ENCODE results near the gene ALDH18A1.
"Not testable (repeated sequence)": the region's sequence is repeated elsewhere in the genome, so short reads cannot be mapped to it uniquely, and the experiment has no call there.

ALDH18A1 gene

DNA sequence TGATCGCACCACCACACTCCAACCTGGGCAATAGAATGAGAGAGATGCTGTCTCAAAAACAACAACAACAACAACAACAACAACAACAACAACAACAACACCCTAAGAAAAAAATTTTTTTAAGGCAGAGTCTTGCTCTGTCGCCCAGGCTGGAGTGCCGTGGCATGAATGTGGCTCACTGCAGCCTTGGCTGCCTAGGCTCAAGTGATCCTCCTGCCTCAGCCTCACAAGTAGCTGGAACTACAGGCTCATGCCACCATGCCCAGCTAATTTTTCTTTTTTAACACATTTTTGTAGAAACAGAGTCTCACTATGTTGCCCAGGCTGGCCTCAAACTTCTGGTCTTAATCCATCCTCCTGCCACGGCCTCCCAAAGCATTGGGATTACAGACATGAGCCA lies 18.6 kb downstream of the ALDH18A1 start:
- TF ChIP-seq, protein P1, sequence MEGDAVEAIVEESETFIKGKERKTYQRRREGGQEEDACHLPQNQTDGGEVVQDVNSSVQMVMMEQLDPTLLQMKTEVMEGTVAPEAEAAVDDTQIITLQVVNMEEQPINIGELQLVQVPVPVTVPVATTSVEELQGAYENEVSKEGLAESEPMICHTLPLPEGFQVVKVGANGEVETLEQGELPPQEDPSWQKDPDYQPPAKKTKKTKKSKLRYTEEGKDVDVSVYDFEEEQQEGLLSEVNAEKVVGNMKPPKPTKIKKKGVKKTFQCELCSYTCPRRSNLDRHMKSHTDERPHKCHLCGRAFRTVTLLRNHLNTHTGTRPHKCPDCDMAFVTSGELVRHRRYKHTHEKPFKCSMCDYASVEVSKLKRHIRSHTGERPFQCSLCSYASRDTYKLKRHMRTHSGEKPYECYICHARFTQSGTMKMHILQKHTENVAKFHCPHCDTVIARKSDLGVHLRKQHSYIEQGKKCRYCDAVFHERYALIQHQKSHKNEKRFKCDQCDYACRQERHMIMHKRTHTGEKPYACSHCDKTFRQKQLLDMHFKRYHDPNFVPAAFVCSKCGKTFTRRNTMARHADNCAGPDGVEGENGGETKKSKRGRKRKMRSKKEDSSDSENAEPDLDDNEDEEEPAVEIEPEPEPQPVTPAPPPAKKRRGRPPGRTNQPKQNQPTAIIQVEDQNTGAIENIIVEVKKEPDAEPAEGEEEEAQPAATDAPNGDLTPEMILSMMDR (IDR thresholded peaks at IDR 0.05; ENCODE audit: low read depth, low read length), result no peak
- no peak overlapping the region for H3K4me3 ChIP-seq (ENCODE audit: low read depth, low read length)
- in situ Hi-C loops (cut with HindIII; ENCODE audit: low sequenced_read_pairs), result no loop called here
- DNase-seq (ENCODE audit: low read depth, low spot score), result no peak

DNA sequence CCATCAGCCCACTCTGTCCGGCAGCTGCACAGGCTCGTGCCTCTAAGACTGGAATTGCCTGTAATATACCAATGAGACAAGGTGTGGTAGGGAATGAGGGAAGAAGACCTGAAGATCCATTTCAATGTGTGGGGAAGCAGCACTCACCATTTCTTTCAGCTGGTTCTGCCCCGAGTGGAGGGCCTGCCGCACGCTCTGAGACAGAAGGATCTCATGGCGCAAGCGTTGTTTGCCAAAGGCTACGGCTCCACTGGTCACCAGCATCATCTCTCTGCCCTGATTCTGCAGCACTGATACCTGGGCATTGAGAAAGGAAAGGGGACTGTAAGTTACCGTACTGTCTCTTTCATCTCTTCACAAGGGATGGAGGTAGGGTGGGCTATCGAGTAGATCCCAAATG lies 19.4 kb downstream of the ALDH18A1 start:
- no peak overlapping the region for H3K4me3 ChIP-seq (ENCODE audit: low read depth, low read length)
- no peak for DNase-seq (ENCODE audit: low read depth, low spot score)
- TF ChIP-seq, protein P1 (IDR thresholded peaks at IDR 0.05; ENCODE audit: low read depth, low read length), result no peak
- in situ Hi-C loops (cut with HindIII; ENCODE audit: low sequenced_read_pairs), result no loop called here

DNA sequence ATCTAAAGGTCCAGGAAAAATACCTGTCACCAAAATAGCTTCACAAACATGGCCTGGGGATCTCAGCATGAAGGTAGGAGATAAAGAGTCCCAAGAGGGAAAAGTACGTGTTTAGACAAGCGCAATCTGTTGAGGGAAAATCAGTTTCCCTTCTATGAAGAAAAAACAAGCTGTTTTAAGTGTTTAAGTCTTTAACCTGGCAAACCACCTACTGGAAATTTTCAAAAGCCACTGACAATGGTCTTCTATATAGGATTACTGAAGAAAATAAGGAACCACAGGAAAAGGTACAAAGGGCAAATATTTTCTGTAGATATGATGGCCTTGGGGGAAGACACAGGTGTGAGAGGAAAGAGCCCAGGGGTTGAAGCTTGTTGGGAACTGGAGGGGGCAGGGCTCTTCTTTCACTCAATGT lies 21.2 kb downstream of the ALDH18A1 start:
- in situ Hi-C loops (cut with HindIII; ENCODE audit: low sequenced_read_pairs), result no loop called here
- no peak for DNase-seq (ENCODE audit: low read depth, low spot score)
- no peak overlapping the region for H3K4me3 ChIP-seq (ENCODE audit: low read depth, low read length)
- TF ChIP-seq, protein P1 (IDR thresholded peaks at IDR 0.05; ENCODE audit: low read depth, low read length), result no peak

DNA sequence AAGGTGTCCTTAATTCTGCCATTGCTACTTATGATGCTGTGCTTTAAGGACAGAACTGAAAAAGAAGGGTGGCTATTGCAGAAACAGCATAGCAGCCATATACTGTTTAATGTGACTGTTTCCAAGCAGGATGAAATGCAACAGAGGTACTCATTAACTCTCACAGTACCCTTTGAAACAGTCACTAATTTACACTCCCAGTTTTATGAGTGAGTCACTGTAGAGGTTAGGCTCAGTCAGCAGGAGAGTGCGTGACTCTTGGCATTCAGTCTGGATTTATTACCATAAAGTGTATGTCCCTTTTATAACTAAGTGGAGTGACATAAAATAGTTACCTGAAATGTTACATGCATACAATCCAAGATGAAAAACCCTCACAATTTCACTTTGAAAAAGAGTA lies 27.7 kb downstream of the ALDH18A1 start:
- TF ChIP-seq, protein P1 (IDR thresholded peaks at IDR 0.05; ENCODE audit: low read depth, low read length), result no peak
- in situ Hi-C loops (cut with HindIII; ENCODE audit: low sequenced_read_pairs), result no loop called here
- H3K4me3 ChIP-seq (ENCODE audit: low read depth, low read length), result no peak overlapping the region
- DNase-seq (ENCODE audit: low read depth, low spot score), result no peak

DNA sequence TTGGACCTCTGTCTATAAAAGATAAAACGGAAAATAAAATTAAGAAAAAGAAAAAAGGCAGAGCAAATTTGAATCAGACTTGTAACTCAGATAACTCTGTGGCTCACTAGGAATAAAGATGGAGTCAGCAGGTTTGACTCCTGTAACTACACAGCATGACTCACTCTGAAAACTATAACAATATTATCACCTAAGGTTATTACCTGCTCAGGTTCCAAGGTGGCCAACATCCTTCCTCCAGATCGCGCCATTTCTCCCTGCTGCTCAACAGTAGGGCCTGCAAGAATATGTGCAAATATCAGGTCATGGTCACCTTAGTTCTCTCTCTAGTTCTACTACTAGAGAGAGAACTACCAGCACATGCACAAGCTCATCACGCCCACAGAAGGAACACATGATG lies 30.0 kb downstream of the ALDH18A1 start:
- H3K4me3 ChIP-seq (ENCODE audit: low read depth, low read length), result no peak overlapping the region
- DNase-seq (ENCODE audit: low read depth, low spot score), result no peak
- TF ChIP-seq, protein P1 (IDR thresholded peaks at IDR 0.05; ENCODE audit: low read depth, low read length), result no peak
- in situ Hi-C loops (cut with HindIII; ENCODE audit: low sequenced_read_pairs), result no loop called here

DNA sequence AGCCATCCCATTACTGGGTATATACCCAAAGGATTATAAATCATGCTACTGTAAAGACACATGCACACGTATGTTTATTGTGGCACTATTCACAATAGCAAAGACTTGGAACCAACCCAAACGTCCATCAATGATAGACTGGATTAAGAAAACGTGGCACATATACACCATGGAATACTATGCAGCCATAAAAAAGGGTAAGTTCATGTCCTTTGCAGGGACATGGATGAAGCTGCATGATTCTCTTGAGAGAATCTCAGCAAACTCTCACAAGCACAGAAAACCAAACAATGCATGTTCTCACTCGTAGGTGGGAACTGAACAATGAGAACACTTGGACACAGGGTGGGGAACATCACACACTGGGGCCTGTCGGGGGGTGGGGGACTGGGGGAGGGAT lies 36.1 kb downstream of the ALDH18A1 start:
- H3K4me3 ChIP-seq (ENCODE audit: low read depth, low read length); in situ Hi-C loops (cut with HindIII; ENCODE audit: low sequenced_read_pairs); DNase-seq (ENCODE audit: low read depth, low spot score): not testable (repeated sequence)

DNA sequence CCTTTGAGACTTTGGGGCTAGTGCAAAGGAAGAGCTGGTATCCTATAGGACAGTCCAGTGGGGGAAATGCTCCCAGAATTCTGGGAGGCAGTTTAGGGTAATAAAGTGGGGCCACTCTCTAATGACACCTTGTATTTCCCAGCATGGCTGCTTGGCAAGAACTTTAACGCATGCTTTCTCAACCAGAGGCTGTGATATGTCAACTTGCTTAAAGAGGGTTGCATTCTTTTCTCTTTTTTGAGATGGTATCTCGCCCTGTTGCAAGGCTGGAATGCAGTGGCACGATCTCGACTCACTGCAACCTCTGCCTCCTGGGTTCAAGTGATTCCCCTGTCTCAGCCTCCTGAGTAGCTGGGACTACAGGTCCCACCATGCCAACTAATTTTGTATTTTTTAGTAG lies 38.4 kb downstream of the ALDH18A1 start:
- DNase-seq (ENCODE audit: low read depth, low spot score), result no peak
- H3K4me3 ChIP-seq (ENCODE audit: low read depth, low read length), result no peak overlapping the region
- TF ChIP-seq, protein P1 (IDR thresholded peaks at IDR 0.05; ENCODE audit: low read depth, low read length), result no peak
- in situ Hi-C loops (cut with HindIII; ENCODE audit: low sequenced_read_pairs), result no loop called here

All from astrocyte of the spinal cord (primary cell).